Measurements from ENCODE around the gene MYLK4. TPM values are rescaled to one million over a fixed set of nuclear protein-coding genes. Genes with fewer than 3 reads are reported as not detected.
A peak's percentile ranks its signal among the peaks of the same experiment; 100 is the strongest.
"Not testable (repeated sequence)": the region's sequence is repeated elsewhere in the genome, so short reads cannot be mapped to it uniquely, and the experiment has no call there.

MYLK4 gene
- total RNA-seq, 3 donors from 2014 or later = 0.41 to 0.82 (median 0.43) TPM

- Histone ChIP-seq H3K4me3 (peak within 1 kb of the TSS; percentile 87), H3K4me1 (ENCODE audit: low read depth) (peaks cover 23% of the 10 kb centered on the region), H3K9me3 (no peaks in the 10 kb centered on the region), H3K36me3 (ENCODE audit: low read depth) (no peaks in the 10 kb centered on the region)
- intact Hi-C loops (cut with DNase I, micrococcal nuclease) = no loop called here
- peak; percentile 82 for TF ChIP-seq CTCF (IDR thresholded peaks at IDR 0.05)
- ATAC-seq = peak; percentile 91
- peak; percentile 97 to 99 (median 98) for DNase-seq
Observed at GRCh38 chr6:2765166-2765895, 14.6 kb upstream of the MYLK4 start, which contains the start of gene WRNIP1. TSS of gene WRNIP1 (plus strand) at chr6:2765393. CDS start at chr6:2765623, 230 bp downstream.

- Histone ChIP-seq H3K9me3 (no peaks in the 10 kb centered on the region), H3K4me1 (ENCODE audit: low read depth) (peaks cover 23% of the 10 kb centered on the region), H3K36me3 (ENCODE audit: low read depth) (no peaks in the 10 kb centered on the region), H3K4me3 (peak overlapping the region; percentile 87)
- DNase-seq (peak; percentile 71 to 76 (median 73)), ATAC-seq (peak; percentile 41)
- intact Hi-C loops (cut with DNase I, micrococcal nuclease) = no loop called here
- TF ChIP-seq CTCF (IDR thresholded peaks at IDR 0.05) = no peak
Observed at GRCh38 chr6:2764610-2765165, 14.0 kb upstream of the MYLK4 start.

GRCh38 chr6:2763876-2764540 is 13.3 kb upstream of the MYLK4 start:
- no peak overlapping the region for H3K4me3 ChIP-seq
- H3K9me3 ChIP-seq = no peaks in the 10 kb centered on the region
- no peaks in the 10 kb centered on the region for H3K36me3 ChIP-seq (ENCODE audit: low read depth)
- DNase-seq (peak; percentile 35 to 66 (median 53)), ATAC-seq (no peak)
- TF ChIP-seq CTCF (IDR thresholded peaks at IDR 0.05) = no peak
- intact Hi-C loops (cut with DNase I, micrococcal nuclease) = no loop called here
- H3K4me1 ChIP-seq (ENCODE audit: low read depth) = peaks cover 23% of the 10 kb centered on the region

- DNase-seq (peak in 2 of 3 donors; percentile 60 to 77), ATAC-seq (no peak)
- no peak for TF ChIP-seq CTCF (IDR thresholded peaks at IDR 0.05)
- no peak overlapping the region for H3K4me3 ChIP-seq
- no peaks in the 10 kb centered on the region for H3K36me3 ChIP-seq (ENCODE audit: low read depth)
- intact Hi-C loops (cut with DNase I, micrococcal nuclease) = no loop called here
- H3K4me1 ChIP-seq (ENCODE audit: low read depth) = peaks cover 20% of the 10 kb centered on the region
- no peaks in the 10 kb centered on the region for H3K9me3 ChIP-seq
Observed at GRCh38 chr6:2763345-2763841, 12.7 kb upstream of the MYLK4 start.

DNA sequence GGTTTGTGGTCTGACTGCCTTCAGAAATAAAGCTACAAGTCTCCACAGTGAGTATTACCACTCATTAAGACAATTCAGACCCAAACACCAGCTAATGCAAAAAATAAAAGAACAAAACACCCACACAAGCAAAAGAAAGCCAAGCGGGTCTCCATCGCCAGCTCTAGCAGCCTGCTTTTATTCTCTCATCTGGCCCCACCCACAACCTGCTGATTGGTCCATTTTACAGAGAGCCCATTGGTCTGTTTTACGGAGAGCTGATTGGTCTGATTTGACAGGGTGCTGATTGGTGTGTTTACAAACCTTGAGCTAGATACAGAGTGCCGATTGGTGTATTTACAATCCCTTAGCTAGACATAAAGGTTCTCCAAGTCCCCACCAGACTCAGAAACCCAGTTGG is 12.1 kb upstream of the MYLK4 start:
- DNase-seq; intact Hi-C loops (cut with DNase I, micrococcal nuclease); ATAC-seq; H3K36me3 ChIP-seq (ENCODE audit: low read depth); H3K4me3 ChIP-seq; H3K9me3 ChIP-seq: not testable (repeated sequence)
- H3K4me1 ChIP-seq (ENCODE audit: low read depth) = peaks cover 15% of the 10 kb centered on the region
